NCI-H2196 (cell line): ENCODE results near the gene HSF4.
A peak's percentile ranks its signal among the peaks of the same experiment; 100 is the strongest.
"Not testable (repeated sequence)": the region's sequence is repeated elsewhere in the genome, so short reads cannot be mapped to it uniquely, and the experiment has no call there.

Experiments
- DNase-seq: peaks from one replicate; lab custom pipeline; 2025; ENCODE audit not compliant: unreplicated experiment; lab: John Stamatoyannopoulos, UW

Gene HSF4, protein sequence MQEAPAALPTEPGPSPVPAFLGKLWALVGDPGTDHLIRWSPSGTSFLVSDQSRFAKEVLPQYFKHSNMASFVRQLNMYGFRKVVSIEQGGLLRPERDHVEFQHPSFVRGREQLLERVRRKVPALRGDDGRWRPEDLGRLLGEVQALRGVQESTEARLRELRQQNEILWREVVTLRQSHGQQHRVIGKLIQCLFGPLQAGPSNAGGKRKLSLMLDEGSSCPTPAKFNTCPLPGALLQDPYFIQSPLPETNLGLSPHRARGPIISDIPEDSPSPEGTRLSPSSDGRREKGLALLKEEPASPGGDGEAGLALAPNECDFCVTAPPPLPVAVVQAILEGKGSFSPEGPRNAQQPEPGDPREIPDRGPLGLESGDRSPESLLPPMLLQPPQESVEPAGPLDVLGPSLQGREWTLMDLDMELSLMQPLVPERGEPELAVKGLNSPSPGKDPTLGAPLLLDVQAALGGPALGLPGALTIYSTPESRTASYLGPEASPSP

GRCh38 chr16:67164599-67165061 is at the start of gene HSF4:
Gene HSF4 (plus strand): TSS chr16:67164745. CDS start chr16:67164812, 67 bp downstream.
- peak; percentile 46 for DNase-seq

DNA sequence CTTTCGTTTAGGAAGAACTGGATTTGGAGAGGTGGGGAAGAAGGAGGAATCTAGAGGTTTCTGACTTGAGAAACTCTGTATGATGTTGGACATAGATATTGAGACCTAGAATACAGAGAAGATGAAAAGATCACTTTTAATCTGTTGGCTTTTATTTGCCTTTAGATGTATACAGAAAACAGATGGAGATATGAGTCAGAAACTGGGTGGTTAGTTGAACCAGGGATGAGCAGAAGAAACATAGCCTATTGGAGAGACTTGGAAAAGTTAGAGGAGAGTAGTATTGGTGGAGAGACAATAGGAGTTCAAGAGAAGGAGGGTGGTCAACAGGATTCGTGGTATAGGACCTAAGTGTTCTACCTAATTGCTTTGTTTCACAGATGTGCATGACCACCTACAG is 49.8 kb upstream of the HSF4 start:
- no peak for DNase-seq

GRCh38 chr16:67115639-67116038 is 48.9 kb upstream of the HSF4 start:
- no peak for DNase-seq

- DNase-seq: no peak
These were observed 47.9 kb upstream of the HSF4 start for GRCh38 chr16:67116388-67117311.

- no peak for DNase-seq
These were observed 46.8 kb upstream of the HSF4 start for GRCh38 chr16:67117716-67118115.

DNA sequence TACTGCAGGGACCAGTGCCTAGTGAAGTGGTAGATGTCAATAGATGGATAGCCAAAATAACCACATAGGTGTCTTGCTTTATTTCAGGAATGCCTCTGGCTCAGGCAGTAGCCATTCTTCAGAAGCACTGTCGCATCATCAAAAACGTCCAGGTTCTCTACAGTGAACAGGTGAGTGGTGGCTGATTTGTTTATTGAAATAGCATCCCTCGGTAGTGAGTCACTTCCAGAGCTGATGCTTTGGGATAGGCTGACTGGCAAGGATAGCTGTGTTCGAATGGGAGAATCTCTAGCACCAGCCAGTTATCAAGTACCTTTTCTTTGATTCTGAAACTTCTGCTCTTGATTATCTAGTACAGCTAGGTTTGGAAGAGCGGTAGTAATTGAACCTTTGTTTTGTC is 44.5 kb upstream of the HSF4 start:
- no peak for DNase-seq

GRCh38 chr16:67122799-67123198 is 41.7 kb upstream of the HSF4 start:
- DNase-seq: not testable (repeated sequence)

- DNase-seq: no peak
These were observed 36.1 kb upstream of the HSF4 start for GRCh38 chr16:67128417-67128816.

DNA sequence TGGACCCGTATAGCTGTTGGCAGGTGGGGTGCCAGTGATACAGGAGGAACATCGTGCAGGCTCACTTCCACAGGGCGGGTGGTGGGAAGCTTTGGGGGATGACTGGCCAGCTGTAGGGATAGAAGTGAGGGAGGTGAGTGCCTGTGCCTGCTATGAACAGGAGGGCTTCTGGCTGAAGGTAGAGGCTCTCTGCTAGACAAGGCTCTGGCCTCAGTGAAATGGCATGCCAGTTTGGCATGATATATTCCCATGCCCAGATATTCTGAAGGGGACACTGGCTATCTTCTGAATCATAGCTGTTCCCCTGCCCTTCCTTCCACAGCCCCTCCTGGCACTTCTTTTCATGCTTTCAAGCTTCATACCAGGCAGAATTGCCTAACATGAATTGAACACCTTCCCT is 35.7 kb upstream of the HSF4 start:
- DNase-seq: no peak

DNA sequence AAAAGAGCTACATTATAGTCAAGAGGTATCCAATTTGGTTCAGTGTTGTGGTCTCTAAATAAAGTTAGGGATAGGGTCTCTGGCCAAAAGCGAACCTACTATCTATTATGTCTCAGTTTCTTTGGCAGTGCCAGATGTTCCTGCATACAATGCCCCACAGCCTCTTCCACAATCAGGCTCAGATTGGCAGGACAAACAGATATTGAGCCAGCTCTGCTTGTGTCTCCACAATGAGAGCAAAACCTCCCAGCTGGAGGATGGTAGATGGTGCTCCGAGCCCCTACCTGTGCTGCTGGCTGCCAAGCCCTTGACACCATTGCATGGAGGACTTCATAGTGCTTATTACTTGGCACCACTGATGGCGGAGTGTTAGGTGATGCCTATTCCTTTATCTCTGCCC is 35.1 kb upstream of the HSF4 start:
- no peak for DNase-seq

- no peak for DNase-seq
These were observed 26.9 kb upstream of the HSF4 start for GRCh38 chr16:67137605-67138004.

GRCh38 chr16:67141391-67141790 is 23.2 kb upstream of the HSF4 start:
- DNase-seq: no peak

DNA sequence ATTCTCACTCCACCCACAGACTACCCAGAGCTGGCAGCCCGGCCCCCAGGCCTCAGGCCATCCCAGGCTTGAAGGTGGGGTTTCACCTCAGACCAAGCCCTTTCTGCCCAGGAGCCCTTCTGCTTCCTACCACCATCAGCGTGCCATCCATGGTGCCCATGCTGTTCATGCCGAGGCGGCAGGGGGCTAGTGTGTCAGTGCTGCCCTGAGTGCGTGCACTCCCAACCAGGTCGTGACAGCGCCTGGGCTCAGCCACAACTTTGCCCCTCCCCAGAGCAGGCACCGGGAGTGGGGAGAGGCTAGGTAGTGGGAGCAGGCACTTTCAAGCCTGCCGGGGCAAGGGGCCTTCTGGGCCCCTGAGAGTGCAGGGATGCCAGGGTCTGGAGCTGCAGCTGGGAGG is 22.2 kb upstream of the HSF4 start:
- DNase-seq: no peak

DNA sequence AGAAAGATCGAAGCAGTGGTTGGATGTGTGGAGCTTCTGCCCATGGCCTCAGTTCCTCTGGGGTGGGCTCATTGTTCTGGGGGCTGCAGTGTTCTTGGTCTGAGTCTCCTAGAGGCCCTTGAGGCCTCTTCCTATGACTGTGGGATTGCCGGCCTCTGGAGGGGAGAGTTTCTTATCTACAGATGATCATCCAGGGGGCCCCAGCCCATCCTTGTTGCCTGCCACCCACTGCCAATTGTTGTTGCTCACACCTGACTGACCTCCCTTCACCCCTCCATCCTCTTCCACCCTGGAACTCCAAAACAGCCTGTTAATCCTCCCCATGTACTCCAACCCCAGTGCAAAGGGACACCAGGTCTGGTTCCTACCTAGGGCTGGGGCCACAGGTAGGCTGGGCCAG is 19.6 kb upstream of the HSF4 start:
- no peak for DNase-seq

DNA sequence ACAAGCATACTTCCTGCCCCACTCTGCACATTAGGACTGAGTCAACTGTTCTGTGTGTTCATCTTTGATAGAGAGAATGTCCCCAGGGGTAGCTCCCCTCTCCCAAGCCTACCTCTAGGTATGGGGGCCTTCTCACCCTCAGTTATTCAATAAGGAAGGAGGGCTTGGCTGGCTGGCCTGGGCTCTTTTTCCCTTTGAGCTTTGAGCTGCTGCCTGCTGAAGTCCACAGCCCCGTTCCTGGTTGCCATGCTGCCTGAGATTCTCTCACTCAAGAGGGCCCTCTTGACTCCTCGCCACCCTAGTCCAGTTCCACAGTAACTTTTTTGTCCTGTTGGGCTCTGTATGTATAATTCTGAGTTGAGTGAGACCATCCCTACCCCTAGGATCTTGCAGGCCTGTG is 18.8 kb upstream of the HSF4 start:
- no peak for DNase-seq

DNA sequence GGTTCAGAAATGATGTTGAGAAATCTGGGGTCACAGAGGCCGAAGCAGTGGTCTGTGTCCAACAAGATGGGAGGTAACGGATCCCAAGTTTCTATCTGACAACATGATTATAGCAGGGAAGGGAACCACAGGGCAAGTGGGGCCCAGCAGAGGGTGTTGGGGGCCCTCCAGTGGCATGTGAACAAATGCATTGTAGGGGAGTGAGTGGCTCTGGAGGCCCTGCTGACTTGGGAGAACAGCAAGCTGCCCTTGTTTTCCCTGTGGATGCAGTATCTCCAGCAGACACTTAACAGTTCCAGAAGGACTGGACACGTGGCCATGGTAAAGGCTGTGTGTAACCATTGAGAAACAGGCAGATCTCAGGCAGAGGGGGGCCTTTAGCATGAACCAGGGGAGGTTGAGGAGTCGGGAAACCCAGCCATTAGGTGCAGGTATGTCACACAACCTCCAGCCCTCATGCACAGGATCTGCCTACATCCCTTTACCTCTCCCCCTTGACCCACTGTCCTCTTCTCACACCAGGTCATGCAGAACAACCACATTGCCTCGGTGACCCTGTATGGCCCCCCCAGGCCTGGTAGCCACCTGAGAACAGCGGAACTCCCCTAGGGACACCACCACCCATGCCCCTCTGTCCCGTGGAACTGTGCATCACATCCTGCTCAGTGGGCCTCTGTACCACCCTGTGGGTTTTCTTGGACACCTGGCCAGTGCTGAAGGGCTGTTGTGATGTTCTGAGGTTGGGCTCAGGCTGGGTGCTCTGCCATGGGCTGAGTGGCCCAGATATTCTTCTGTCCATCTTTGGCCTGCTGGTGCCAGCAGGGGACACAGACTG is 17.8 kb upstream of the HSF4 start:
- no peak for DNase-seq

DNA sequence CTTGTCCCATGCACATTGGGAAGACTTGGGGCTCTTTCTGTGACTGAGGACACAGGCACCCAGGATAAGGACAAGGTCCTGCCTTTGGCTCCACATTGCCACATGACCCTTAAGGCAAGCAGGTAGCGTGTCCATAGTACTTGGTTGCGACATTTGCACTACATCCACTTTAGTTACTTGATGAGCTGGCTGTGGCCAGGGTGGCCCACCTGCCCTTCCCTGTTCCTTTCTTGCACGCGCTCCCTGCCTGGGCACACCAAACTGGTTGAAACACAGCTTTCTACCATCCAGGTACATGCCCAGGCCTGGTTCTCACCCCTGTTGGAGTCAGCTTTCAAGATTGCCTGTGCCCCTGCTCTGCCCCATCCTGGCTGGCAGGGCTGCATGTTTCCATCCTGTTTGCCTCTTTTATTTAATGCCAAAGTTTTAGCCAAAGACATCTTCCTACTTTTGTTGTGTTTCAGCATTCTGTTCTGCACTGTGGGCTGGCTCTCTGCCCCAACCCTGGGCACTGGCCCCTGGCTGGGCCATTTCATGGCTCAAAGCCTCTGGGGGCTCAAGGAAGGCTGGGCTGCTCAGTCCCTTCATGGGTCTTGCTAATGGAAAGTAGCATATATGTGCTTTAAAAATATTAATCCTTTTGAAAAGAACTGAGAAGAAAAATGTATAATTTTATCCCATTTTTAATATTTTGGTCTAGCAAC is 17.0 kb upstream of the HSF4 start:
- DNase-seq: no peak

- no peak for DNase-seq
These were observed 16.3 kb upstream of the HSF4 start for GRCh38 chr16:67148221-67148620.

DNA sequence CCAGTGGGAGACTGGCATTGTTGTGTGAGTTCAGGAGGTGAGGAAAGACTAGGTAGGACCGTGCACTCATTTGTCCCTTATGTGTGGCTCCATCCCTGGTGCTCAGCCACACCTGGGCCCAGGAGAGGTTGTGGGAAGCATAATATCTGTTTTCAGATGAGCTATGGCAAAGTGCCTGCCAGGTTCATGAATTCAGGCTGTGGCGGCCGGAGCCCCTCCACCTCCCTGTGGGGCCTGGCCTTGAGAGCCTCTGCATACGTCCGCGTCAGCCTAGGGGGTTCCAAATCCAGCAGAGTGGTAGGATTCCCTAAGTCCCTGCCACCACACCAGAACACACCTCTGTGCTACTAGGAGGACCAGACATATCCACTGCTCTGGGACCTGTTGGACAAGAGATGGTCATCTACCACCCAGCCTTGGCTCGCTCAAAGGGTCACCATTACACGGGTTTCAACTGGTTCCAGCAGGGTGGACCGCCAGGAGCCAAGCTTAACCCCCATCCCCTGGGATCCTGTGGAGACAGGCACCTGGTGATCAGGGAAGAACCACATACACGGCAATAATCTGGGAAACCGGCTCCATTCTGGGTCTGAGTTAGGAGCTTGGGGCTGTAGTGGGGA is 15.8 kb upstream of the HSF4 start:
- DNase-seq: no peak
